PC-3 (cell line): ENCODE results near the gene EXOC6B. TPM values are rescaled to one million over a fixed set of nuclear protein-coding genes. Genes with fewer than 3 reads are reported as not detected.

Experiments used
- ATAC-seq: fragments of 200-7000 bp; cut with Tn5 transposase; 2 replicates; pipeline ENCODE4 v1.9.1; 2020; ENCODE audit warnings: mild to moderate bottlenecking, moderate library complexity
- BruUV-seq: library from RNA; stranded (reverse); fragments of 400-500 nt; replicated peaks from 2 replicates; lab custom pipeline; 2021; lab: Mats Ljungman, UMichigan
- CTCF ChIA-PET: fragments of 300-600 bp; sonication (Branson Sonifier 250); formaldehyde crosslinking; loops from one replicate; lab custom pipeline; 2022; ENCODE audit warnings: antibody characterized with exemption; lab: Charles Lee
- POLR2A ChIA-PET: fragments of 300-600 bp; sonication (Branson Sonifier 250); formaldehyde crosslinking; loops from one replicate; lab custom pipeline; 2022; ENCODE audit warnings: antibody characterized with exemption; ENCODE audit not compliant: unreplicated experiment; lab: Charles Lee
- DNase-seq: peaks from one replicate; pipeline ENCODE4 v3.0.0-alpha.2; 2015
- H2AFZ ChIP-seq: fragments of 300-600 bp; sonication (generic); 2 replicates; pipeline ENCODE4 v1.6.0; 2016; ENCODE audit warnings: antibody characterized with exemption, low read length
- H3F3A ChIP-seq: fragments of 300-600 bp; sonication (generic); one replicate; pipeline ENCODE4 v1.6.0; 2017; ENCODE audit warnings: antibody characterized with exemption, low read length, control low read depth, mild to moderate bottlenecking; ENCODE audit not compliant: unreplicated experiment
- H3K27ac ChIP-seq: fragments of 300-600 bp; sonication (generic); 2 replicates; pipeline ENCODE4 v1.5.1; 2016; ENCODE audit warnings: mild to moderate bottlenecking, low read length
- H3K27me3 ChIP-seq: fragments of 300-600 bp; sonication (generic); 2 replicates; pipeline ENCODE4 v1.6.1; 2016; ENCODE audit warnings: low read length, mixed read lengths
- H3K36me3 ChIP-seq: fragments of 300-600 bp; sonication (generic); 2 replicates; pipeline ENCODE4 v1.6.1; 2016; ENCODE audit warnings: low read depth, mixed run types, low read length, mixed read lengths
- H3K4me1 ChIP-seq: fragments of 300-600 bp; sonication (generic); 2 replicates; pipeline ENCODE4 v1.5.1; 2016; ENCODE audit warnings: low read length; ENCODE audit not compliant: insufficient read depth
- H3K4me2 ChIP-seq: fragments of 300-600 bp; sonication (generic); 2 replicates; pipeline ENCODE4 v1.6.0; 2016; ENCODE audit warnings: low read length
- H3K4me3 ChIP-seq: fragments of 300-600 bp; sonication (generic); 2 replicates; pipeline ENCODE4 v1.5.1; 2016; ENCODE audit warnings: mild to moderate bottlenecking, low read length, mixed read lengths
- H3K79me2 ChIP-seq: fragments of 300-600 bp; sonication (generic); 2 replicates; pipeline ENCODE4 v1.6.1; 2017; ENCODE audit warnings: low read length, mixed read lengths
- H3K9ac ChIP-seq: fragments of 300-600 bp; sonication (generic); 2 replicates; pipeline ENCODE4 v1.6.0; 2016; ENCODE audit warnings: mild to moderate bottlenecking, low read length
- H3K9me2 ChIP-seq: fragments of 300-600 bp; sonication (generic); replicated peaks from 2 replicates; pipeline ENCODE4 v1.6.1; 2016; ENCODE audit warnings: mixed run types, low read length, mixed read lengths
- H3K9me3 ChIP-seq: fragments of 300-600 bp; sonication (generic); 2 replicates; pipeline ENCODE4 v1.6.1; 2016; ENCODE audit warnings: low read length, mixed read lengths
- H4K20me1 ChIP-seq: fragments of 300-600 bp; sonication (generic); 2 replicates; pipeline ENCODE4 v1.6.1; 2016; ENCODE audit warnings: low read length, mixed read lengths
- CTCF ChIP-seq: fragments of 300-600 bp; sonication (generic); conservative IDR thresholded peaks from 2 replicates; pipeline ENCODE4 v1.5.1; 2017; ENCODE audit warnings: antibody characterized with exemption, low read depth, mild to moderate bottlenecking, low read length
- EZH2 ChIP-seq: fragments of 300-600 bp; sonication (generic); IDR thresholded peaks from one replicate; pipeline ENCODE4 v1.6.1; 2017; ENCODE audit warnings: antibody characterized with exemption, mild to moderate bottlenecking, low read length; ENCODE audit not compliant: unreplicated experiment
- EZH2phosphoT487 ChIP-seq: fragments of 300-600 bp; sonication (generic); IDR thresholded peaks from 2 replicates; pipeline ENCODE4 v1.6.1; 2018; ENCODE audit warnings: mild to moderate bottlenecking, antibody characterized with exemption, low read length, borderline replicate concordance
- intact Hi-C: fragments of 100-400 bp; cut with micrococcal nuclease; formaldehyde crosslinking; loops from 2 replicates; pipeline ENCODE4 v1.9.0; 2023
- total RNA-seq: library from RNA; depleted of rRNA; stranded (reverse); fragments of >200 nt; gene quantifications from 2 replicates; pipeline ENCODE4 v1.2.3, GENCODE V29; 2014

The EXOC6B gene
- total RNA-seq, 1 experiment from 2014 or later = 13.9 TPM

DNA sequence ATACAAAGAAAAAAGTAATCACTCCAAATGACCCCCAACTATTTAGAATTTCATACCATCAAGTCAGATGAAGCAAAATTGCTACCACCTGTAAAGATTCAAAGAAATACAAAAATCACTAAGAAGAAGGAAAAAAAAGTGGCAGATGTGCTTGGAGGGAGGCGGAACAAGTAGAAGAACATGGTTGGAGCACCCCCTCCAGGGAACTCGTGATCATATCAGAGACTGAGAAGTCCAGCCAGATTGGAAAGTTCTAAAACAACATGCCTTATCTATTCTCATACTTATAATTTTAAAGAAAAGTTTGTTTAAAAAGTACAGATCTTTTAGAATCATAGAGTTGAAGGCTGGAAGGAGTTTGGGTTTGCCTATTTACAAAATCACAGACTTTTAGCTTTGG is 564.8 kb downstream of the EXOC6B start:
- H3F3A ChIP-seq = no peaks in the 10 kb centered on the region
- H3K9me2 ChIP-seq = no peaks in the 10 kb centered on the region
- DNase-seq (no peak), ATAC-seq (no peak)
- H3K79me2 ChIP-seq = no peaks in the 10 kb centered on the region
- no peaks in the 10 kb centered on the region for H4K20me1 ChIP-seq
- no peak overlapping the region for H3K4me2 ChIP-seq
- intact Hi-C loops = no loop called here
- H3K27ac ChIP-seq = no peak overlapping the region
- ChIA-PET CTCF (no interaction called here), POLR2A (no interaction called here)
- TF ChIP-seq EZH2 (no peak), EZH2phosphoT487 (no peak), CTCF (no peak)
- BruUV-seq = no TSS peak
- H3K4me3 ChIP-seq = no peak overlapping the region
- H3K27me3 ChIP-seq = no peaks in the 10 kb centered on the region
- H3K9me3 ChIP-seq = no peaks in the 10 kb centered on the region
- H3K9ac ChIP-seq = no peak overlapping the region
- no peaks in the 10 kb centered on the region for H3K36me3 ChIP-seq
- no peak overlapping the region for H2AFZ ChIP-seq
- peaks cover 13% of the 10 kb centered on the region for H3K4me1 ChIP-seq

DNA sequence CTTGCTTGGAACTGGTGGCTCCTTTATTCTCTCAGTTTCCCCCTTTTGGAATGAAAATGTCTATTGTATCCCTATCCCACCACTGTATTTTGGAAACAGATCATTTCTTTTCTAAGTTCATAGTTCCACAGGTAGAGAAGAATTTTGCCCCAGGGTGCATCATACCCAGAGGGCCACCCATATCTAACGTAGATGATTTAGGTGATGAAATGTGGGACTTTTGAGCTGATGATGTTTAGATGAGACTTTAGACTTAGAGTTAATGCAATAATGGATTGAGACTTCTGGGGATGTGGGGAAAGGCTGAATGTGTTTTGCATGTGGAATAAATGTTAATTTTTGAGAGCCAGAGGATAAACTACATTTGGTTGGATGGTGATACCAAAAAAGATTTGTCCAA is 570.3 kb downstream of the EXOC6B start:
- H3K4me2 ChIP-seq = no peak overlapping the region
- DNase-seq = no peak
- H3K79me2 ChIP-seq = no peaks in the 10 kb centered on the region
- H2AFZ ChIP-seq = no peak overlapping the region
- POLR2A ChIA-PET = no interaction called here
- no peaks in the 10 kb centered on the region for H3K27me3 ChIP-seq
- no peaks in the 10 kb centered on the region for H3F3A ChIP-seq
- H3K9ac ChIP-seq = no peak overlapping the region
- H4K20me1 ChIP-seq = no peaks in the 10 kb centered on the region
- no peak overlapping the region for H3K4me3 ChIP-seq
- BruUV-seq = no TSS peak
- no peak for ATAC-seq
- no peak overlapping the region for H3K27ac ChIP-seq
- H3K9me2 ChIP-seq = no peaks in the 10 kb centered on the region
- H3K9me3 ChIP-seq = no peaks in the 10 kb centered on the region
- no peaks in the 10 kb centered on the region for H3K4me1 ChIP-seq
- intact Hi-C loops = no loop called here
- TF ChIP-seq EZH2 = no peak
- TF ChIP-seq EZH2phosphoT487 = no peak
- TF ChIP-seq CTCF = no peak
- CTCF ChIA-PET = no interaction called here
- no peaks in the 10 kb centered on the region for H3K36me3 ChIP-seq

- Histone ChIP-seq H3K9ac (no peak overlapping the region), H2AFZ (no peak overlapping the region), H3K4me3 (no peak overlapping the region), H3F3A (no peaks in the 10 kb centered on the region), H3K27ac (no peak overlapping the region), H3K79me2 (no peaks in the 10 kb centered on the region), H3K4me1 (no peaks in the 10 kb centered on the region), H3K27me3 (no peaks in the 10 kb centered on the region), H3K9me3 (no peaks in the 10 kb centered on the region), H3K36me3 (no peaks in the 10 kb centered on the region), H3K9me2 (no peaks in the 10 kb centered on the region), H4K20me1 (no peaks in the 10 kb centered on the region), H3K4me2 (no peak overlapping the region)
- POLR2A ChIA-PET = no interaction called here
- intact Hi-C loops = no loop called here
- no TSS peak for BruUV-seq
- CTCF ChIA-PET = no interaction called here
- DNase-seq (no peak), ATAC-seq (no peak)
- TF ChIP-seq EZH2 (no peak), CTCF (no peak), EZH2phosphoT487 (no peak)
These were observed 570.9 kb downstream of the EXOC6B start for GRCh38 chr2:72254831-72255451.
